ENCODE measurements around the gene TNFSF11.
"Not testable (repeated sequence)": the region's sequence is repeated elsewhere in the genome, so short reads cannot be mapped to it uniquely, and the experiment has no call there.

The TNFSF11 gene, protein sequence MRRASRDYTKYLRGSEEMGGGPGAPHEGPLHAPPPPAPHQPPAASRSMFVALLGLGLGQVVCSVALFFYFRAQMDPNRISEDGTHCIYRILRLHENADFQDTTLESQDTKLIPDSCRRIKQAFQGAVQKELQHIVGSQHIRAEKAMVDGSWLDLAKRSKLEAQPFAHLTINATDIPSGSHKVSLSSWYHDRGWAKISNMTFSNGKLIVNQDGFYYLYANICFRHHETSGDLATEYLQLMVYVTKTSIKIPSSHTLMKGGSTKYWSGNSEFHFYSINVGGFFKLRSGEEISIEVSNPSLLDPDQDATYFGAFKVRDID

DNA sequence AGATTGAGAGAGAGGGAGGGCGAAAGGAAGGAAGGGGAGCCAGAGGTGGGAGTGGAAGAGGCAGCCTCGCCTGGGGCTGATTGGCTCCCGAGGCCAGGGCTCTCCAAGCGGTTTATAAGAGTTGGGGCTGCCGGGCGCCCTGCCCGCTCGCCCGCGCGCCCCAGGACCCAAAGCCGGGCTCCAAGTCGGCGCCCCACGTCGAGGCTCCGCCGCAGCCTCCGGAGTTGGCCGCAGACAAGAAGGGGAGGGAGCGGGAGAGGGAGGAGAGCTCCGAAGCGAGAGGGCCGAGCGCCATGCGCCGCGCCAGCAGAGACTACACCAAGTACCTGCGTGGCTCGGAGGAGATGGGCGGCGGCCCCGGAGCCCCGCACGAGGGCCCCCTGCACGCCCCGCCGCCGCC, at the start of gene TNFSF11:
TNFSF11 (plus strand) TSS at position 142 of the 400 bp plus-strand sequence; CDS start at position 294, 152 bp downstream.
- no peak for DNase-seq

DNA sequence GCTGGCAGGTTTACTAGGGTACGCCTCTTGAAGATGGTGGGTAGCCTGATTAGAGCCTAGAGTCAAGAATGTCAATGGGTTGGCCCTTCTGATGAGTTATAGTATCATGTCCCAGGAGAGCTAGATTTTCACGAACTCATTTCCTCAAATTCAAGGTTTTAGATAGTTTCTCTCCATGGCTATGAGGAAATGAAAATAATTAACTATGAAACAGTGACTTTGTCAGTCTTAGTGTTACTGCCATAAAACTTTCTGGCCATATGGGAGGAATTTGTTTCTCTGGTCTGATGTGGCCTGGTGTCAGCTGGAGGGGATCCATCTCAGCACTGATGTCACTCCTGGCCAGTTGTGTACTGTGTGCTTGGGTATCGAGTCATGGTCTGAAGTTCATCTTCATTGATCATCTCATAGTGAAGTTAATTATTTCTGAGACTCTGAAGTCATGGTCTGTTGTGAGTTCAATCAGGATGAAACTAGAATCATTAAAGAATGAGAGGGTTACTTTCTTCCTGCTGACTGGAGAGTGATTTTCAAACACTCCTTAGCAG, 49.4 kb upstream of the TNFSF11 start:
- no peak for DNase-seq

DNA sequence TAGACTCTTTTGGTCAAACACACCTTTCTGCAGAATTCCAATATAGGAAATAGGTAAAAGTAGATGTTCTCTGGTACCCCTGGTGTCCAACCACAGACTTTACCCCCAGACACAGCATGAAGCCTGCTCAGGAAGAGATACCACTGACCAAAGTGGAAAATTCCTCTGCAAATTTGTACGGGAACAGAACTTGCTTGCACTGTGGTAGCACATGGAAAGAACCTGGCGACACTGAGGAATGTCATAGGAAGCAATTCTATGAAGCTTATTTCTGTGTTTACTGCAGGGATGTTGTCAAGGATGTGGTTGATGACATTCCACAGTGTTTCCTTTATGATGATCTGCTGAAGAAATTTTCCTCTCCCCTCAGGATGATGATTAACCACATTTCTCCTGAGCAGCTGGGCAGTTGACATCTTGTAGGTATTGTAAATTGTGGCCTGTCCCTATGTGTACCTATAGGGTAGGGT, 48.9 kb upstream of the TNFSF11 start:
- no peak for DNase-seq

DNA sequence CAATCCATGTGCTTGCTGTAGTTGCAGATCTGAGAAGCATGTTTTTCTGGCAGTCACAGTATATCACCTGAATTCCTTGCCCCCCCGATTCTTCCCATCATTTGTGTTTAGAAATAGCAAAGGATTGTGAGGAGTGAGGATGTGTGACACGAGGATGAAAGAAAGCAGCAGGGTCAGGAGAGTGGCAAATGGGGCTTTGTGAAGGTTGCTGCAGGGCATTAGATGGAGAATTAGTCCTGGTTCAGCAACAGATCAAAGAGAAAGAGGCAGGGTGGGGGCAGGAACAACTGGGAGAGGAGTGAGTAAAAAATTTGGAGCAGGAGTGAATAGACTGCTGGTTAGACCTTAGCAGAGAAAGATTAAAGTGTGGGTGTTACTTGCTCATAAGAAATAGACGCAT, 47.7 kb upstream of the TNFSF11 start:
- no peak for DNase-seq

DNA sequence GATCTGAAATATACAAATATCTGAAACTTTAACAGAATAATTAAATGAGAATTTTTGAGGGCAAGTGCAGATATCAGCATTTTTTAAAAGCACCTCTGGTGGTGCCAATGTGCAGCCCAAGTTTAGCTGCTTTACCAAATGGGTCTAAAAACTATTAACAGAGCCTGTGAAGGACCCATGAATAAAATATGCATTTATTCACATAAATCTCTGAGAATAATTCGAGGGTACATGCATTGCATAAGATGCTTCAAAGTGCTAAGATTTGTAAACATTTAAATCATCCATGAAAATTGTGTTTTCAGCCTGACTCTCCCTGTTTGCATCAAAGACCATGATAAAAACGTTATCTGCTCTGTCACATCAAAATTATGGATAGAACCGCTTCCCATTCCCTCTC, 47.1 kb upstream of the TNFSF11 start:
- no peak for DNase-seq

DNA sequence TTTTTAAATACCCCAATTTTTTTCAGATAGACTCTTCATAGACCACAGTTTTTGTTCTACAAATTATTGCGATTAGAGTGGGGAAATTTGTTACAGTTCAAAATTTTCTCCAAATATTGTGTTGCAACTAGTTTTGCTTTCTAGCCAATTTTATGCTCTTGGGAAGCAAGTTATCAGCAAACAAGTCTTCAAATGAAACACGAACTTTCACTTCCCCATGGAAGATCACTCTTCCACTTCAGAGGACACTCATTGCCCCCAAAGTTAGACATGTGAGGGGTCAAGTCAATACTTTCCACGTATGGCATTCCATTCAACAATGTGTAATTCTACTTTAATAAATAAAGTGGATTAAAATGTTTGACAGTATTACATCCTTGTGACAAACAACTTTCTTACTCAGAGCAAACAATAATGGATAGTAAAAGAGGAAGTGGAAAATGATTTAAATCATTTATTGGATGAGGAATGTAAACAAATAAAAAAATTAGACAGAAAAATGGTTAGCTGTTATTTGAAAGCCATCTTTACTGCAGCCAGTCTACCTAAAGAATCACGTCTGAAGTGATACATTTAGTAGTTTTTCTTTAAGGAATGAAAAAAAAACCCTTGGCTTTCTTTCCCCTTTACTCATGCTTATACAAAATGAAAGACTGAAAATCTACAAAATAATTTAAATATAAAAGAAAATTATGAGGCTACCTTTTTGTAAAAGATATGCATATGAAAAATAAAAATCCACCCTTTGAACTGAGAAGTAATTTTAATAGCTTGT, 41.2 kb upstream of the TNFSF11 start:
- DNase-seq = no peak

DNA sequence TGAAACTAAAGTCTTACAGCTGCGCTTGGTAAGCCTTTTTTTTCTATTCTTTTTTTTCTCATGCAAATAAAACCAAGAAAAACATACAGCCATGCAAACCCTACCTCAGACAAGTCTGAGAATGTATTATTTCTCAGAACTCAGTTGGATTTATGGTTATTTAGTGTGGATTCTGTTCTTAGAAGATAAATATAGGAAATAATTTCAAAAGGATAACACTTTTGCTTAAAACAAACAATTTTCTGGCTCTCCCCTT, 40.7 kb upstream of the TNFSF11 start:
- no peak for DNase-seq

DNA sequence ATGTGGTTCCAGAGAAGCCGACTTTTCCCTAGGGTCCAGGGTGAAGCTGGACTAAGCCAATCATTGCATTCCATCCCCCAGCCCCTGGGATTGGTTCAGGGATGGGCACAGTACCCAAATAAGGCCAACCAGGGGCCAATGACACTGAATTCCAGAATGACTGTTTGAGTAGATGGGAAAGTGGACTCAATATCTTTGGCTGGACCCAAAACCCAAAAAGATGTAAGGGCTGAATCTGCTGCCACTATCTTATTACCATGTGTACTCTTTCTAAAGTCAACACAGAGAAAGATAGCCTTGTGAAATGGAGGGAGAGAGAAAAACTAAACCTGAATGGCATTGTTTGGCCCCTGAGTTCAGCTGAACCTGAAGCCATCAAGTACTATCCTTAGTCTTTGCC, 39.2 kb upstream of the TNFSF11 start:
- DNase-seq = no peak

DNA sequence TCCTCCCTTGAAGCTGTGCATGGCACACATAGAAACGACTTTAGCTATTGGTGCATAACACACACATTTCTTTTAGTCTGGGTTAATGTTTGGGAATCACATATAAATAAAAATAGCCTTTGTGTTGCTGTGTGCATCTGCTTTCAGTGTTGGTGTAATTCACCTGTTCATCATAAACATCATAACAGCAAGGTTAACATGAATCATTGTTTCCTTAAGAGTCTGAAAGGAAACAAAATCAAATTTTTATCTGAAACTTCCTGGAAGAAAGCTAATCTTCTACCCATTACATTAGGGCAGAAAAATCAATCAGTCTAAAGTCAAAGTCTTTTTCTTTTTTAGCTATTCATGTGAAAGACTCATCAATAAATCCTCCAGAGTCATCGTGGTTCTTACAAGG, 35.0 kb upstream of the TNFSF11 start:
- no peak for DNase-seq

DNA sequence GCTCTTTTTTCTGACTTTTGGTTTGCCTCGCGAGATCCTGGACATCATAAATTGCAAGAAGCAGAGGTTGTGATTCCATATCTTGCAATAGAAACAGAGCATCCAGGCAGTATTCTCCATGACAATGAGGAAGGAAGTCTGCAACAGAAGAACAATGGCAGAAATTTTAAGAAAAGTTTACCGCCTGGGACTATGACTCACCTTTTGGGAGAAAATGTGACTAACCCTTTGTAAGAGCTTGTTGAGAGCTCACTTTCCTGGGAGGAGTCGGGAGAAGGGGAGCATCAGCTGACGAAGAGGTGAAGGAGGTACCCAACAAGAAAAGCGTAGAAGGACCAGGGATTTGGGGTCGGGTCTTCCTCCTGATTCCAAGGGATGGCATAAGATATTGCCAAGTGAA, 34.3 kb upstream of the TNFSF11 start:
- no peak for DNase-seq

DNA sequence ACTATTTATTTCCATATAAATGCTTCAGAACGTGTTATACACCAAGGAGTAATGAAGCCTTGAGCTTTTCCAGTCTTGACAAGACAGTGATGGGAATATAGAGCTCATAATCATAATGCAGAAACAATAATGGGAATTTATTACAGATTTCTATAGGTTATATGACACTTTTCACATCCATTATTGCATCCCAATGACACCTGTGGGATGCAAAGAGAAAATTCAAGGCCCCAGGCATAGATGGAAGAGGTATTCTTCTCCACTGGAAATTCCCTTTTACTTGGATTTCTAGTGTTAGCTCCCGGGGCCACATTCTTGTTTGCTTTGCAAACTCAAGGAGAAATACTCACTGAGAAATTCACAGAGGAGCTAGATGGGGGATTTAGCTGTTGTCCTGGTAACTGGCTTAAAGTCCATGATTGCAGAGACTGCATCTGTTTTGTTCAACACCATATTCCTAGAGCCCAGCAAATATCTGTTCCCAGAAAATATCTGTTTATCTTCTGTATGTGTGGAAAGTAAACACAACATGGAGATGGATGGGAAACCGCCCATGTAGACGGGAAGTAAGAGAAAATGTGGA, 30.6 kb upstream of the TNFSF11 start:
- no peak for DNase-seq

DNA sequence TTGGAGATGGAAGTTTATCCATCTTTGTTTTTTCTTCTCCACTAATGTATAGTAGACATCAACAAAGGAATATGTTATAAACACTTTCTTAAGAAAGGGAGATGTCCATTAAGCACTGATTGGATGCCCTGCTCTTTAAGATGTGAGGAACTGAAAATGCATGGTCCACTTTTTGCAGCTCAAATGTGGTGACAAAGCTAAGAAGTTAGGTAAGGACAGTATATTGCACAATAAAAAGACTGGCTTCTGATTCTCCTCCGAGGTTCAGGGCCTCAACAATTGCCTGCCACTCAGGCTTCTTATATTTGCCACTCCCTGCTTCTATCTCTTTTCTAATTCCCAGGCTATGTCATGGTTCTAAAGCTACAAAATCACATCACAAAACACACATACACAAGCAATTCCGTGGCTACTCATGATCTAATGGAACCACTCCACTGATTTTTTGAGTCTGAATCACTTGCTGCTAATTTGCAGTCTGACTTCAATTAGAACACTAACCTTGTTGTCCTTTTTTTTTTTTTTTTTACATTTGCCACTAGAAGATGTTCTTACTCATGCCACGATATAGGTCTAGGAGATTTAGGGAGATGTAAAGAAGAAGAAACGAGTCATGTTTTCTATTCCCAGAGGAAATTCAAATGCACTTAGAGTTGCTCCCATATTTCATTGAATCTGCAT, 29.6 kb upstream of the TNFSF11 start:
- DNase-seq = no peak

DNA sequence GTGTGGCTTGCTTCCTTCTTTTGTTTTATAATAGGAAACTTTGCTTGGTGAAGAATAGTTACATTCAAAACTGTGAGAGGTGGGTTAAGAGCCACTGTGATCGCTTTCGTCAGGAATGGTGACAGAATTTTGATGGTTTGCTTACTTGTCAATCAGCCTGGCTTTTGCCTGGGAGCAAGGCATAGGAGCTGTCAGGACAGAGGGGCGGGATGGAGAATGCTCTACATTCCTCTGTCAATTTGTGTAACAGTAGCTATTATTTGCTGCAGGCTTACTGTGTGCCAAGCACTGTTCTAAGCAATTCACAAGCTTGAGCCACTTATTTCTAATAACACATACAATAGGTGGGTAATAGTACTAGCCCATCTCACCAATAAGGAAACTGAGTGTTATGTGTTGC, 28.1 kb upstream of the TNFSF11 start:
- no peak for DNase-seq

DNA sequence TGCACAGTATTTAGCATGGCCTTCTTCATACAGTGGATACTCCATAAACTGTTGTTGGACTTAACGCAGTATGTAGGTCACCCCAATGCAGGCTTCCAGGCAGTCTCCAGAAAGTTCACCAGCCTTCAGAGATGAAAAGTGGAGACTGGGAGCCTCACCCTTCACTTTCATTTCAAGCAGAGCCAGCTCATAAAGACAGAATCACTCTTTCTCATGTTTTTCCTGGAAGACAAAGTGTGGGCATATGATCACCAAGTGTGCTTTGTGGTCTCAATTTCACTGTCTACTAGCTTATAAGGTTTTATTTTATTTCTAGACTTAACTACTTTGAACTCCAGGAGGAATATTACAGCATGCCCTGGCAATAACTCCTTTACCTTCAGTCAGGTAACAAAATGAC, 26.3 kb upstream of the TNFSF11 start:
- no peak for DNase-seq

DNA sequence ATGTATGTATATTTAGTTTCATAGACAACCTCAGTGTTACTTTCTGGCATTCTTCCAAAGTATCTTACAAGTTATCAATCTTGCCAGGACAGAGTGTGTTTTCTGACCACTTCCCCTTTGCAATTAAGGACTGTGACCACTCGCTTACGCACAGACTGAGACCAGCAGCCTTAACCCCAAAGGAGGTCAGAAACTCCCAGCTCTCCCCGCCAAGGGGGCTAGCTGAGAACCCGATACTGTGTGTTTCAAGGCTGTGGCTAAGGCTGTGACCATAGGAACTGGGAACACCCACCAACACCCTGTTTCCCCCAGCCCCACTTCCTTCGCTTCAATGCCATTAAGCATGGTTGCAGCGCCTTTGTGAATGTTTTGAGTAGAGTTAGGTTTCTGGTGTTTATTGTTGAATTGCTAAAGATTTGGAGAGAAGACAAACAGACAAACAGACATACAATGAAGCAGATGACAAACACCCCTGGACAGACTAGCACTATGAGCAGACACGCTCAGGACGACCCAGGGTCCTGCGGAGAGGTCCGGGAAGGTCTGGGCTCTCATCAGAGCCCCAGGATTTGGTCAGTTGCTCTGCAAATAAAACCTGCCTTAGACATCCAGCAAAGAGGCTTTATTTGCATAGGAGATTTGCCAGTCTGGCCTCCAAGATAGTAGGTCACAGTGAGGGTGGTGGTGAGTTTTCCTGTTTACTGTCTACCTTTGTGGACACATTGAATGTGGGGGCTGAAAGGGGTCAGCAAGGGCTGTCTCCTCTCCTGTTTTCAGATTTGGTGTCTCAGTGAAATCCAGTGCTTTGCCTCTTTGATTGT, 25.0 kb upstream of the TNFSF11 start:
- DNase-seq = no peak

DNA sequence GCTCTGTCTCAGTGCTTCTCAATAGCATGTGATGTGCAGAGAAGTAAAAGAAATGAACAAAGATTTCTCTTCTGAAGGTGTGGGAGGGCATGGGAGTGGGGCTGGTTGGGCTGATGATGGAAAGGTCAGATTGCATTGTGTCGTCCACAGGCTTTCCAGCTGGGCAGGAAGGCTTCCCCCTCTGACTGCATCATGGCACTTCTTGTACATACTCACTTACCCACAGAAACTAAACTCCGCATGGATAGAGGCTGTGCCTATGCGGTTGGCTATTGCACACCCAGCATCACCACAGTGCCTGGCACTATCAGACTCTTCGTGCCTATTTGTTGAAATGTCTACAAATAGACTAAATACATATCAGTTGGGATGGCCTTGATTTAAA, 24.4 kb upstream of the TNFSF11 start:
- no peak for DNase-seq

DNA sequence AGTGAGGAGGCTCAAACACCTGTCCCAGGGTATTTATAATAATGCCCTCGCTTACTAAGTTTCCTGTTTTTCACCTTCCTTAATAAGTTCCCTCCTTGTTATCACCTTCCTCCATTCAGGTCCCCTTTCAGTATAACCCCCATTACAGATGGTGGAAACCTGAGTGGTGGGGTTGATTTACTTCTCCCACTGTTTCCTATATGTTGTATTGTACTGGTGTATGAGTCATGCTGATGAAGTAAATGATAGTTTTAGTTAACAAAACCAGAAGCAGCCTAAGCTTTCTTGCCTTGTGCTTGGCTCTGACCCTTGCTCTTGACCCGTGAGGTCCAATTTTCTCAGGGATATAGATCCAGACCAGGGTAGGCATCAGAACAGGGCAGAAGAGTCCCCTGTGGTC, 22.3 kb upstream of the TNFSF11 start:
- no peak for DNase-seq

DNA sequence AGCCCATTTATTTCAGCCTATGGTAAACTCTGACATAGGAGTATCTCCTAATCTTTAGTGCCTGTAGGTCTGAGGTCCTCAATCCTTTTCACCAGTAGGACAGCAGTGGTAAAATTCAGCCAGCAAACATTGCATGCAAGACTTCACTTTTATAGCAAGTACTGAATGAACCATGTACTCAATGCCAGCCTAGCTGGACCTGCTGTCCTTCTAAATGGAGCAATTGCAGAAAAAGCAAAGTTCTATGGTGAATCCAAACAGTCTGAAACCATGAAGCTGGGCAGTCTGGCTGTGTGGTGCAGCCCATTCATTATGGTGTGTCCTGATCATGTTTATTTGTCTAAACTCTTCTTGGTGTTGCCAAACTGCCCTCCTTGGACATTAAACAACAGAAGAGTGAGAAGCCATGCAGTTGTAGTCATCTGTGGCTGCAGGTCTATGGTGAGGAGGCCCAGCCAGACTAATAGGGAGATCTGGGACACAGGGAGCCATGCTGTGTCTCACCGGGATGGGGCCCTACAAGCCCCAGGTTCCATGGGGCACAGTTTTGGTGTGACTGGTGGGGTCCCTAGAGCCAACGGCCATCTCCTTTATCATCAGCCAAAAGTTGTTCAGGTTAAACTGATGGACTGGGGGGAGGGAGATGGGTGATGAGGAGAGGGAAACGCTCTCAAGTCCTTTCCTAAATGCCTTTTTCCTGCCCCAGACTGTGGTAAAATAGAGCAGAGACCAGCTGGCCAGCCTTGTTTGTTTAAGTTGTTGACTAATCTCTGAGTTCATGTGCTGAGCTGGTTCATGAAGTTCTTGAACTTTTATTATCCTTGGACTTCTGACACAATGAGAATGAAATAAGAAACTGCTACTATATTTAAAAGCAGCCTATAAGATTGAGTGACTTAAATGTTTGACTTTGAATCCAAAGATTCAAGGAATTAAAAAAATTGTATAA, 20.6 kb upstream of the TNFSF11 start:
- DNase-seq = no peak

DNA sequence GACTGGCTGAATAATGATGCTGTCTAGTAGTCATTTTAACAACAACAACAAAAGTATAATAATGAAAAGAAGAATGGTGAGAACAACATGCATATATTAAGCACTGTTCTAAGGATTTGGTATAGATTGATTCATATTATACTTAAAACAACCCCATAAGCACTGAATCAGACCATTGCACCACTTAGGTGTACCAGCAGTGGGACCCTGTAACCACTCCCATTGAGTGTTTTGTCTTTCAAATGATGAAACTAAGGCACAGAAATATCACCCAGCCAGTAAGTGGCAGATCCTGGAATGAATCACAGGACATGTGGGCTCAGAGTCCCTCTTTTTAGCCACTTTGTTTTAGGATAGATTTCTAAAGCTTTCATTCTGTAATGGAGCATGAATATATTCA, 14.9 kb upstream of the TNFSF11 start:
- no peak for DNase-seq

DNA sequence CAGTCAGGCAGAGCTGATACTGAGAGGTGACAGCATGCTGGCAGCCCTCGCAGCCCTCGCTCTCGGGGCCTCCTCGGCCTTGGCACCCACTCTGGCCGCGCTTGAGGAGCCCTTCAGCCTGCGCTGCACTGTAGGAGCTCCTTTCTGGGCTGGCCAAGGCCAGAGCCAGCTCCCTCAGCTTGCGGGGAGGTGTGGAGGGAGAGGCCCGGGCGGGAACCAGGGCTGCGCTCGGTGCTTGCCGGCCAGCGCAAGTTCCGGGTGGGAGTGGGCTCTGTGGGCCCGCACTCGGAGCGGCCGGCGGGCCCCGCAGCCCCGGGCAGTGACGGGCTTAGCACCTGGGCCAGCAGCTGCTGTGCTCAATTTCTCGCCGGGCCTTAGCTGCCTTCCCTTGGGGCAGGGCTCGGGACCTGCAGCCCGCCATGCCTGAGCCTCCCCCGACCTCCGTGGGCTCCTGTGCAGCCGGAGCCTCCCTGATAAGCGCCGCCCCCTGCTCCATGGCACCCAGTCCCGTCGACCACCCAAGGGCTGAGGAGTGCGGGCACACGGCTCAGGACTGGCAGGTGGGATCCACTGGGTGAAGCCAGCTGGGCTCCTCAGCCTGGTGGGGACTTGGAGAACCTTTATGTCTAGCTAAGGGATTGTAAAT, 14.3 kb upstream of the TNFSF11 start:
- DNase-seq = not testable (repeated sequence)

DNA sequence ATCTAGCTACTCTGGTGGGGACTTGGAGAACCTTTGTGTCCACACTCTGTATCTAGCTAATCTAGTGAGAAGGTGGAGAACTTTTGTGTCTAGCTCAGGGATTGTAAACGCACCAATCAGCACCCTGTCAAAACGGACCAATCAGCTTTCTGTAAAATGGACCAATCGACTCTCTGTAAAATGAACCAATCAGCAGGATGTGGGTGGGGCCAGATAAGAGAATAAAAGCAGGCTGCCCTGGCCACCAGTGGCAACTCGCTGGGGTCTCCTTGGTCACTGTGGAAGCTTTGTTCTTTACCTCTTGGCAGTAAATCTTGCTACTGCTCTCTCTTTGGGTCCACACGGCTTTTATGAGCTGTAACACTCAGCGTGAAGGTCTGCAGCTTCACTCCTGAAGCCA, 13.6 kb upstream of the TNFSF11 start:
- DNase-seq = not testable (repeated sequence)

Measured in NCI-H187 treated with DMSO at 0.1 percent for 48 hours (cell line).